BLaER1 (cell line): ENCODE measurements around the gene WDFY2.
"Not testable (repeated sequence)": the region's sequence is repeated elsewhere in the genome, so short reads cannot be mapped to it uniquely, and the experiment has no call there.

Experiments
- H3K27ac ChIP-seq: shearing (Covaris generic); formaldehyde crosslinking; 2 replicates; pipeline ENCODE4 v1.8.1; 2022
- H3K27me3 ChIP-seq: shearing (Covaris generic); formaldehyde crosslinking; 2 replicates; pipeline ENCODE4 v1.8.1; 2022
- H3K36me3 ChIP-seq: shearing (Covaris generic); formaldehyde crosslinking; 2 replicates; pipeline ENCODE4 v1.8.1; 2022
- H3K4me1 ChIP-seq: shearing (Covaris generic); formaldehyde crosslinking; 2 replicates; pipeline ENCODE4 v1.8.1; 2022
- H3K4me2 ChIP-seq: shearing (Covaris generic); formaldehyde crosslinking; 2 replicates; pipeline ENCODE4 v1.8.1; 2022
- H3K4me3 ChIP-seq: shearing (Covaris generic); formaldehyde crosslinking; 2 replicates; pipeline ENCODE4 v1.8.1; 2022
- H3K9ac ChIP-seq: shearing (Covaris generic); formaldehyde crosslinking; 2 replicates; pipeline ENCODE4 v1.8.1; 2022
- H3K9me3 ChIP-seq: shearing (Covaris generic); formaldehyde crosslinking; 2 replicates; pipeline ENCODE4 v1.8.1; 2022
- H4K20me1 ChIP-seq: shearing (Covaris generic); formaldehyde crosslinking; 2 replicates; pipeline ENCODE4 v1.8.1; 2022
- Cebpa-rat ChIP-seq: shearing (Covaris generic); IDR thresholded peaks from 2 replicates; pipeline ENCODE4 v1.8.1; 2022

The WDFY2 gene

GRCh38 chr13:51639171-51639570 is 54.9 kb downstream of the WDFY2 start:
- no peak for TF ChIP-seq Cebpa-rat
- no peaks in the 10 kb centered on the region for H3K27me3 ChIP-seq
- no peak overlapping the region for H3K9ac ChIP-seq
- H3K4me3 ChIP-seq = no peak overlapping the region
- H3K4me2 ChIP-seq = no peak overlapping the region
- peaks cover 12% of the 10 kb centered on the region for H3K4me1 ChIP-seq
- H3K36me3 ChIP-seq = no peaks in the 10 kb centered on the region
- peaks cover 23% of the 10 kb centered on the region; the same call in 1 of the 2 replicates for H4K20me1 ChIP-seq
- no peak overlapping the region for H3K27ac ChIP-seq
- H3K9me3 ChIP-seq = 0 out of 2 replicates have a peak, but pooled peaks cover 4% of the 10 kb centered on the region

DNA sequence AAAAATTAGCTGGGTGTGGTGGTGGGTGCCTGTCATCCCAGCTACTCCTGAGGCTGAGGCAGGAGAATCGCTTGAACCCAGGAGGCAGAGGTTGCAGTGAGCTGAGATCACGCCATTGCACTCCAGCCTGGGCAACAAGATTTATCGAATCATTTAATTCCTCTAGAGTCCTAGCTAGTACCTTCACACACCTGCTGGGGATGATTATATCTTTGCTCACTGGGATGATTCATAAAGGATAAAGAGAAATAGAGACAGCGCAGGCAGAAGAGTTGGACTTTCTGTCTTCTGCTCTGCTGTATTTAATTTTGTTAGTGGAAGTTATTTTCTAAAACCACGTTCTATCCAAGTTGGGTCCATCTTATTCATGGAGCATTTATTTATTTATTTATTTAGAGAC is 56.4 kb downstream of the WDFY2 start:
- H3K4me2 ChIP-seq, H3K9me3 ChIP-seq, H3K36me3 ChIP-seq, H3K27me3 ChIP-seq, H3K9ac ChIP-seq, H3K27ac ChIP-seq, H3K4me3 ChIP-seq: not testable (repeated sequence)
- H4K20me1 ChIP-seq = peaks cover 30% of the 10 kb centered on the region; the same call in 1 of the 2 replicates
- H3K4me1 ChIP-seq = peaks cover 27% of the 10 kb centered on the region

- Histone ChIP-seq H3K4me3 (no peak overlapping the region), H3K4me1 (peaks cover 36% of the 10 kb centered on the region), H3K27ac (no peak overlapping the region), H3K9me3 (0 out of 2 replicates have a peak, but pooled peaks cover 4% of the 10 kb centered on the region), H3K9ac (no peak overlapping the region), H3K36me3 (no peaks in the 10 kb centered on the region), H4K20me1 (peaks cover 10% of the 10 kb centered on the region; the same call in 1 of the 2 replicates), H3K27me3 (no peaks in the 10 kb centered on the region), H3K4me2 (peak overlapping the region; percentile 77)
- no peak for TF ChIP-seq Cebpa-rat
Measured at GRCh38 chr13:51643105-51643881, 59.0 kb downstream of the WDFY2 start.

DNA sequence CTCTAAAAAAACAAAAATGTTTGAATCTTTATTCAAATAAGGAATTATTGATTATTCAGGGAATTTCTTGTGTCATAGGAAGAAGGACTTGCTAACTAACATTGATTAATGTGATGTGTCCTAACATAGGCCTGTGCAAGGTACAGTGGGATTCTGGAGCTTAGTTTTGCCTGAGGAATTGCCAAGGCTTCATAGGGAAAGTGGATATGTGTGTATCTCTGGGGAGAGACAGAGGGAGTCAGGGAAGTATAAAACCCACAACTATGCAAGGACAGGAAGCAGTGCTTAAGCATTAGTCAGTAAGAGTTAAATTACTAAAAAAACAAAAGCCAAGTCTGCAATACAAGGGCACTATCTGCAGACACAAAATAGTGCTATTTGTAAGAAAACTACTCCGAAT is 59.6 kb downstream of the WDFY2 start:
- Histone ChIP-seq H4K20me1 (peaks cover 10% of the 10 kb centered on the region; the same call in 1 of the 2 replicates), H3K9ac (no peak overlapping the region), H3K27ac (no peak overlapping the region), H3K9me3 (0 out of 2 replicates have a peak, but pooled peaks cover 4% of the 10 kb centered on the region), H3K4me2 (peak overlapping the region; percentile 77), H3K4me1 (peaks cover 36% of the 10 kb centered on the region), H3K4me3 (no peak overlapping the region), H3K36me3 (no peaks in the 10 kb centered on the region), H3K27me3 (no peaks in the 10 kb centered on the region)
- no peak for TF ChIP-seq Cebpa-rat

DNA sequence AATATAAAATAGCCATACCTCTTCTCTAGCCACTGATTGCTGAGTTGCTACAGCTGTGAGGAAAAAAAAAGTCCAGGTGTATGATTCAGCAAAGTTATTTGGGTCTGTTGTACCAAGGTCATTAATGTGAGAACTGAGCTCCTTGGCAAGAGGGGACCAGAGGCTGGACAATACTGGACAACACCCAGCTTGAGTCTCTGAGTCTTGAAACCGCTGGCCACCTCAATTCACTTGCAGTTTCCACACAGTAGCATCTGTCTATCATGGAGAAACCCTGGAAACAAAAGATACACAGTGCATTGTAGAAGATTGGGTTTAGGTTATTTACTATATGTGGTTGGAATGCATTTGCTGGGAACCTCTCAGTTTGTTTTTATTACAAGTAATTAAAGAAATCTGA is 60.4 kb downstream of the WDFY2 start:
- peaks cover 36% of the 10 kb centered on the region for H3K4me1 ChIP-seq

DNA sequence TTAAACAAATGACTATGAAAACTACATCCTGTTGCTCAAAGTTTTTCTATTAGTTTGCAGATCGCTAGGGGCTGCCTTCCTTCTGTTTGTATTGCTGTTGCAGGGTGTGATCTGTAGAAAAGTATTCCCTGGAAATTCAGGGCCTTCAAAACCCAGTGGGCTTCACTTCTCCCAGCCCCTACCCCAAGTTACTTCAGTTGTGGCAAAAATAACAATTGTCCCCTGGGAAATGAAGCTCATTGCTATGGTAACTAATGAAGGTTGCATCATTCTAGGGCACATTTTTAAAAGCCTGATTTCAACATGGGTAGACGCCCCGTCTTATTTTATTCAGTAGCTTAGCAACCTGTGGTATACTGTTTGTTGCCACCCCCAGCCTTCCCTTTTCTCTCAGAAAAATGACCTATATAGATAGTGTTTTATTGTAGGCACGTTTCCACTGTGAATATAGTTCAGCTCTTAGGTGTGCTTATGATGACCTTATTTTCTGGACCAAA is 60.9 kb downstream of the WDFY2 start:
- H3K27me3 ChIP-seq = no peaks in the 10 kb centered on the region
- H4K20me1 ChIP-seq = peaks cover 10% of the 10 kb centered on the region; the same call in 1 of the 2 replicates
- peak overlapping the region; percentile 77 for H3K4me2 ChIP-seq
- peaks cover 36% of the 10 kb centered on the region for H3K4me1 ChIP-seq
- 0 out of 2 replicates have a peak overlapping the region, but pooled peaks have one; percentile 6 for H3K4me3 ChIP-seq
- peak overlapping the region; percentile 3; the same call in 1 of the 2 replicates for H3K9ac ChIP-seq
- peak; percentile 91 for TF ChIP-seq Cebpa-rat
- H3K9me3 ChIP-seq = peaks cover 4% of the 10 kb centered on the region; the same call in 1 of the 2 replicates
- H3K27ac ChIP-seq = peak overlapping the region; percentile 57
- H3K36me3 ChIP-seq = no peaks in the 10 kb centered on the region

More for the DNA sequence above, 60.4 kb downstream of the WDFY2 start:
- H3K27me3 ChIP-seq = no peaks in the 10 kb centered on the region
- peaks cover 10% of the 10 kb centered on the region; the same call in 1 of the 2 replicates for H4K20me1 ChIP-seq
- H3K27ac ChIP-seq = peak overlapping the region; percentile 57
- H3K9me3 ChIP-seq = peaks cover 4% of the 10 kb centered on the region; the same call in 1 of the 2 replicates
- H3K4me3 ChIP-seq = no peak overlapping the region
- no peaks in the 10 kb centered on the region for H3K36me3 ChIP-seq
- peak overlapping the region; percentile 77 for H3K4me2 ChIP-seq
- no peak overlapping the region for H3K9ac ChIP-seq
- no peak for TF ChIP-seq Cebpa-rat

DNA sequence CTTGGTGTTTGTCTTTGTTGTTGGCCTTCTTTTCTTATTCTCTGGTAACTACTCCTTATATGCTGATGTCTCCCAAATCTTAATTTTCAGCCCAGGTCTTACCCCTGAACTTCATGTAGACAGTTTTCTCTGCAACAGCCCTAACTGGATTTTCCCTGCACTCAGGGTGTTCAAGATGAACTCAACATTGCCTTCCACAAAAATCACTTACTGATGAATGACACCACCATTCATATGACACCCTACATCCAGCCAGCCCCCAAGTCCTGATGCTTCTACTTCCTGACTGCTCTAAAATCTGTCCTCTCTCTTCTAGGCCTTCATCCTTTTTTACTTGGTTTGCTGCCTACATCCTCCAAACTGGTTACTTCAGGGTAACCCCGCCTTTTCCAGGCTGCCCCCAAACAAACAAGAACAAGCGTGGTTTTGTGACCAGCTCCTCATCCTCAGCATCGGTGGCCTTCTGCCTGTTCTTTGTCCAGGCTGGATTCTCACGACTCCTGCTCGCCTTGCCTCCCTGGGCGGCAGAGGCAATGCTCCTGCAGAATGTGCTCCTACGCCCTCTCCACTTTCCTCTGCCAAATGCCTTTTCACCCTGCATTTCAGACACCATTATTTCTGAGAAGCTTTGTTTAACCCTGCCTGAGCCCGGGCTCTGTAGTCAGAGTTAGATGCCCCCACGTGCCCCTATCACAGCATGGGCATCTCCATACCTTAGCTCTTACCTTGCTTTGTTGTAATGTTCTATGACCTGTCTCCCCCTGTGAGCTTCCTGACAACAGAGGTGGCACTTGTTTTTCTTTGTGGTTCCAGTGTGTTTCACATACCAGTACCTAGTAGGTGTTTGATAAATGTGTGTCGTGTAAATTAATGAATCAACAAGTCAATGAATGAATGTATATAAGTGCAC is 61.8 kb downstream of the WDFY2 start:
- TF ChIP-seq Cebpa-rat = no peak
- Histone ChIP-seq H3K4me2 (peak overlapping the region; percentile 77), H3K9me3 (peaks cover 4% of the 10 kb centered on the region; the same call in 1 of the 2 replicates), H3K27ac (peak overlapping the region; percentile 57), H3K9ac (peak overlapping the region; percentile 3; the same call in 1 of the 2 replicates), H4K20me1 (peaks cover 10% of the 10 kb centered on the region; the same call in 1 of the 2 replicates), H3K4me1 (peaks cover 36% of the 10 kb centered on the region), H3K27me3 (no peaks in the 10 kb centered on the region), H3K36me3 (no peaks in the 10 kb centered on the region), H3K4me3 (0 out of 2 replicates have a peak overlapping the region, but pooled peaks have one; percentile 6)

- no peak overlapping the region for H3K4me3 ChIP-seq
- H3K9ac ChIP-seq = no peak overlapping the region
- no peak overlapping the region for H3K27ac ChIP-seq
- H3K9me3 ChIP-seq = peaks cover 4% of the 10 kb centered on the region; the same call in 1 of the 2 replicates
- TF ChIP-seq Cebpa-rat = no peak
- peaks cover 10% of the 10 kb centered on the region; the same call in 1 of the 2 replicates for H4K20me1 ChIP-seq
- H3K27me3 ChIP-seq = no peaks in the 10 kb centered on the region
- peaks cover 36% of the 10 kb centered on the region for H3K4me1 ChIP-seq
- H3K36me3 ChIP-seq = no peaks in the 10 kb centered on the region
- no peak overlapping the region for H3K4me2 ChIP-seq
Measured at GRCh38 chr13:51647067-51647466, 62.8 kb downstream of the WDFY2 start.

GRCh38 chr13:51652193-51652592 is 67.9 kb downstream of the WDFY2 start:
- not testable (repeated sequence) for H3K4me1 ChIP-seq, H3K9ac ChIP-seq, H4K20me1 ChIP-seq, H3K27ac ChIP-seq, H3K4me3 ChIP-seq, H3K27me3 ChIP-seq, H3K4me2 ChIP-seq, H3K36me3 ChIP-seq
- H3K9me3 ChIP-seq = peaks cover 25% of the 10 kb centered on the region
